Prostate gland (tissue), 2 donors: Measurements from ENCODE around the gene KIF21A. TPM values are rescaled to one million over a fixed set of nuclear protein-coding genes. Genes with fewer than 3 reads are reported as not detected.

Experiments used
- DNase-seq: peaks from one replicate; pipeline ENCODE4 v3.0.0-alpha.2; 2019; ENCODE audit warnings: low spot score
- H3K27ac ChIP-seq, 2 donors: fragments of 200-600 bp; sonication (generic); 2 replicates each; pipeline ENCODE4 v1.5.1; 2017 to 2019
- H3K27me3 ChIP-seq: fragments of 200-600 bp; sonication (generic); replicated peaks from 2 replicates; pipeline ENCODE4 v1.5.1; 2019; ENCODE audit not compliant: insufficient read depth
- H3K36me3 ChIP-seq, 2 donors: fragments of 200-600 bp; sonication (generic); 1 replicate in 1 of 2; 2 replicates in 1 of 2; pipeline versions ENCODE4 v1.5.1 to v1.8.1; 2017 to 2019
- H3K4me1 ChIP-seq: fragments of 200-600 bp; sonication (generic); replicated peaks from 2 replicates; pipeline ENCODE4 v1.5.1; 2019
- H3K4me3 ChIP-seq, 2 donors: fragments of 200-600 bp; sonication (generic); 2 replicates each; pipeline ENCODE4 v1.5.1; 2017 to 2019
- H3K9me3 ChIP-seq: fragments of 200-600 bp; sonication (generic); 2 replicates; pipeline ENCODE4 v1.5.1; 2017
- CTCF ChIP-seq, 4 experiments: fragments of 200-600 bp in 2 of 4; fragments of 450-650 bp in 2 of 4; sonication (generic) in 2 of 4; IDR thresholded peaks; 1 replicate in 3 of 4; 2 replicates in 1 of 4; pipeline ENCODE4 v1.5.1; 2016 to 2019; ENCODE audit warnings: antibody characterized with exemption in 4 of 4, mild to moderate bottlenecking in 2 of 4, moderate library complexity in 2 of 4
- POLR2A ChIP-seq: fragments of 450-650 bp; IDR thresholded peaks from one replicate; pipeline ENCODE4 v1.6.1; 2016; ENCODE audit warnings: antibody characterized with exemption, mild to moderate bottlenecking
- POLR2AphosphoS5 ChIP-seq: sonication (generic); formaldehyde crosslinking; IDR thresholded peaks from one replicate; pipeline ENCODE4 v1.6.1; 2017; ENCODE audit warnings: antibody characterized with exemption
- WGBS: methylation state at CpG from one replicate; pipeline ENCODE4 v1.1.5; 2018; 5-methylcytosine and 5-hydroxymethylcytosine counted together
- intact Hi-C: fragments of 100-400 bp; cut with DNase I; formaldehyde crosslinking; loops from one replicate; pipeline ENCODE4 v1.14.2; 2022
- total RNA-seq, 2 donors: library from RNA; depleted of rRNA; stranded (reverse); fragments of >200 nt; gene quantifications; one replicate each; pipeline ENCODE4 v1.1.0, GENCODE V29; 2016

KIF21A gene
- total RNA-seq, 2 donors from 2014 or later: 36.2 to 57.9 TPM

- intact Hi-C loops: no loop called here
- peak overlapping the region; percentile 84 to 86 for H3K4me3 ChIP-seq
- TF ChIP-seq CTCF (IDR thresholded peaks at IDR 0.05) (no peak), POLR2A (no peak), POLR2AphosphoS5 (no peak)
- no peaks in the 10 kb centered on the region for H3K36me3 ChIP-seq
- H3K27ac ChIP-seq: peak overlapping the region; percentile 85 to 90
- no peaks in the 10 kb centered on the region for H3K9me3 ChIP-seq
- H3K27me3 ChIP-seq: no peaks in the 10 kb centered on the region
- DNase-seq: no peak
- WGBS: under 1% methylated on average over 25 of the region's 34 CpGs
- no peaks in the 10 kb centered on the region for H3K4me1 ChIP-seq
These were observed 164 bp downstream of the KIF21A start for GRCh38 chr12:39442831-39443080.

- intact Hi-C loops: no loop called here
- no peaks in the 10 kb centered on the region for H3K9me3 ChIP-seq
- peak overlapping the region; percentile 84 to 86 for H3K4me3 ChIP-seq
- 3% methylated on average over 49 of the region's 49 CpGs for WGBS
- peak; percentile 54 for DNase-seq
- no peaks in the 10 kb centered on the region for H3K4me1 ChIP-seq
- H3K27ac ChIP-seq: peak overlapping the region; percentile 85 to 90
- no peak for TF ChIP-seq CTCF (IDR thresholded peaks at IDR 0.05)
- TF ChIP-seq POLR2A: no peak
- no peak for TF ChIP-seq POLR2AphosphoS5
- no peaks in the 10 kb centered on the region for H3K36me3 ChIP-seq
- no peaks in the 10 kb centered on the region for H3K27me3 ChIP-seq
These were observed 723 bp downstream of the KIF21A start for GRCh38 chr12:39441963-39442830.

- no peaks in the 10 kb centered on the region for H3K36me3 ChIP-seq
- H3K9me3 ChIP-seq: no peaks in the 10 kb centered on the region
- TF ChIP-seq POLR2AphosphoS5: no peak
- no peak for TF ChIP-seq POLR2A
- TF ChIP-seq CTCF (IDR thresholded peaks at IDR 0.05): no peak
- no peak overlapping the region for H3K4me3 ChIP-seq
- no peak for DNase-seq
- H3K4me1 ChIP-seq: no peaks in the 10 kb centered on the region
- H3K27me3 ChIP-seq: no peaks in the 10 kb centered on the region
- intact Hi-C loops: no loop called here
- peak overlapping the region in 1 of 2 donors; percentile 85 for H3K27ac ChIP-seq
- 76% methylated on average over 5 of the region's 5 CpGs for WGBS
These were observed 1.5 kb downstream of the KIF21A start for GRCh38 chr12:39441189-39441962.

- no peak for DNase-seq
- intact Hi-C loops: no loop called here
- H3K27ac ChIP-seq: no peak overlapping the region
- WGBS: 93% methylated on average over 2 of the region's 2 CpGs
- no peak overlapping the region for H3K4me3 ChIP-seq
- no peaks in the 10 kb centered on the region for H3K36me3 ChIP-seq
- no peaks in the 10 kb centered on the region for H3K27me3 ChIP-seq
- H3K4me1 ChIP-seq: no peaks in the 10 kb centered on the region
- no peaks in the 10 kb centered on the region for H3K9me3 ChIP-seq
- TF ChIP-seq CTCF (IDR thresholded peaks at IDR 0.05) (no peak), POLR2AphosphoS5 (no peak), POLR2A (no peak)
These were observed 2.1 kb downstream of the KIF21A start for GRCh38 chr12:39440781-39441180.
